Cortex of kidney (tissue), 1 donor: ENCODE measurements around the gene LEMD2.

Source experiments
- DNase-seq: peaks from one replicate; lab custom pipeline; 2025; lab: John Stamatoyannopoulos, UW

Gene LEMD2

GRCh38 chr6:33794910-33795623 is 6.1 kb upstream of the LEMD2 start:
- DNase-seq, result no peak

- DNase-seq, result no peak
Observed at GRCh38 chr6:33792981-33793380, 4.1 kb upstream of the LEMD2 start.

GRCh38 chr6:33791620-33792019 is 2.7 kb upstream of the LEMD2 start:
- no peak for DNase-seq

- no peak for DNase-seq
Observed at GRCh38 chr6:33790910-33791309, 2.0 kb upstream of the LEMD2 start.

GRCh38 chr6:33790379-33790778 is 1.4 kb upstream of the LEMD2 start:
- no peak for DNase-seq

GRCh38 chr6:33789550-33789895 is 593 bp upstream of the LEMD2 start:
- DNase-seq, result no peak

GRCh38 chr6:33787954-33788693 is 806 bp downstream of the LEMD2 start:
- DNase-seq, result no peak

- DNase-seq, result no peak
Observed at GRCh38 chr6:33787346-33787953, 1.5 kb downstream of the LEMD2 start.

GRCh38 chr6:33786736-33787135 is 2.2 kb downstream of the LEMD2 start:
- DNase-seq, result no peak

- no peak for DNase-seq
Observed at GRCh38 chr6:33785778-33786177, 3.2 kb downstream of the LEMD2 start.

- no peak for DNase-seq
Observed at GRCh38 chr6:33784787-33785186, 4.1 kb downstream of the LEMD2 start.

GRCh38 chr6:33783781-33784520 is 5.0 kb downstream of the LEMD2 start:
- no peak for DNase-seq

GRCh38 chr6:33782561-33782960 is 6.4 kb downstream of the LEMD2 start:
- no peak for DNase-seq

GRCh38 chr6:33781131-33781975 is 7.6 kb downstream of the LEMD2 start:
- DNase-seq, result no peak

- DNase-seq, result no peak
Observed at GRCh38 chr6:33779895-33780294, 9.0 kb downstream of the LEMD2 start.

- no peak for DNase-seq
Observed at GRCh38 chr6:33779290-33779689, 9.6 kb downstream of the LEMD2 start.

- no peak for DNase-seq
Observed at GRCh38 chr6:33778444-33779121, 10.3 kb downstream of the LEMD2 start.

- DNase-seq, result no peak
Observed at GRCh38 chr6:33777398-33778388, 11.2 kb downstream of the LEMD2 start.

- no peak for DNase-seq
Observed at GRCh38 chr6:33776764-33777163, 12.2 kb downstream of the LEMD2 start.

GRCh38 chr6:33776186-33776585 is 12.7 kb downstream of the LEMD2 start:
- DNase-seq, result no peak
